GM23338 (cell line): Measurements from ENCODE around the gene PRDM5. TPM values are rescaled to one million over a fixed set of nuclear protein-coding genes. Genes with fewer than 3 reads are reported as not detected.
"Not testable (repeated sequence)": the region's sequence is repeated elsewhere in the genome, so short reads cannot be mapped to it uniquely, and the experiment has no call there.

Source experiments
- ATAC-seq: fragments of 200-7000 bp; cut with Tn5 transposase; 3 replicates; pipeline ENCODE4 v1.9.1; 2020
- DNase-seq: peaks from one replicate; pipeline ENCODE4 v3.0.0-alpha.2; 2015; ENCODE audit warnings: low spot score
- H2AFZ ChIP-seq: fragments of 200-600 bp; sonication (generic); 2 replicates; pipeline ENCODE4 v1.8.0; 2016; ENCODE audit warnings: antibody characterized with exemption, mild to moderate bottlenecking, moderate library complexity
- H3F3A ChIP-seq: fragments of 200-600 bp; sonication (generic); replicated peaks from 2 replicates; pipeline ENCODE4 v1.8.0; 2017; ENCODE audit warnings: antibody characterized with exemption, mixed run types, low read depth
- H3K27ac ChIP-seq: fragments of 200-600 bp; sonication (generic); 2 replicates; pipeline ENCODE4 v1.6.1; 2016; ENCODE audit warnings: low read depth
- H3K27me3 ChIP-seq: fragments of 200-600 bp; sonication (generic); 2 replicates; pipeline ENCODE4 v1.8.0; 2016; ENCODE audit warnings: mild to moderate bottlenecking, mixed run types, moderate library complexity; ENCODE audit not compliant: insufficient read depth
- H3K36me3 ChIP-seq: fragments of 200-600 bp; sonication (generic); 2 replicates; pipeline ENCODE4 v1.8.0; 2016; ENCODE audit warnings: mild to moderate bottlenecking; ENCODE audit not compliant: insufficient read depth
- H3K4me1 ChIP-seq: fragments of 200-600 bp; sonication (generic); 2 replicates; pipeline ENCODE4 v1.8.0; 2016; ENCODE audit warnings: mild to moderate bottlenecking, moderate library complexity; ENCODE audit not compliant: insufficient read depth
- H3K4me2 ChIP-seq: fragments of 200-600 bp; sonication (generic); 2 replicates; pipeline ENCODE4 v1.7.1; 2017; ENCODE audit warnings: mixed run types
- H3K4me3 ChIP-seq: fragments of 200-600 bp; sonication (generic); 2 replicates; pipeline ENCODE4 v1.6.1; 2016; ENCODE audit warnings: mixed run types
- H3K79me2 ChIP-seq: fragments of 200-600 bp; sonication (generic); replicated peaks from 2 replicates; pipeline ENCODE4 v1.8.0; 2017; ENCODE audit warnings: mild to moderate bottlenecking; ENCODE audit not compliant: insufficient read depth
- H3K9me2 ChIP-seq: fragments of 200-600 bp; sonication (generic); 2 replicates; pipeline ENCODE4 v1.8.0; 2017; ENCODE audit not compliant: insufficient read depth
- H4K20me1 ChIP-seq: fragments of 200-600 bp; sonication (generic); replicated peaks from 2 replicates; pipeline ENCODE4 v1.8.0; 2017; ENCODE audit warnings: mild to moderate bottlenecking; ENCODE audit not compliant: insufficient read depth
- H3K27ac Mint-ChIP-seq: 2 replicates; pipeline ENCODE4 v1.8.0; 2020; ENCODE audit warnings: inconsistent platforms, mild to moderate bottlenecking, moderate library complexity, mixed read lengths
- H3K27me3 Mint-ChIP-seq: 3 replicates; pipeline ENCODE4 v1.8.0; 2022; ENCODE audit warnings: low read depth, mild to moderate bottlenecking, moderate library complexity, mixed read lengths, inconsistent platforms; ENCODE audit not compliant: insufficient read depth, poor library complexity
- H3K36me3 Mint-ChIP-seq: 3 replicates; pipeline ENCODE4 v1.8.0; 2021; ENCODE audit warnings: low read depth, mild to moderate bottlenecking, inconsistent platforms, moderate library complexity, mixed read lengths
- H3K4me1 Mint-ChIP-seq: 3 replicates; pipeline ENCODE4 v1.8.0; 2020; ENCODE audit warnings: mild to moderate bottlenecking, inconsistent platforms, mixed read lengths
- H3K4me3 Mint-ChIP-seq: 3 replicates; pipeline ENCODE4 v1.8.0; 2021; ENCODE audit warnings: moderate library complexity, mild to moderate bottlenecking, inconsistent platforms, mixed read lengths
- H3K9me3 Mint-ChIP-seq: 3 replicates; pipeline ENCODE4 v1.8.0; 2020; ENCODE audit warnings: moderate library complexity, mild to moderate bottlenecking, inconsistent platforms, mixed read lengths
- ZNF114 ChIP-seq: fragments of 250-450 bp; sonication (Bioruptor Pico); IDR thresholded peaks from 2 replicates; pipeline ENCODE4 v1.5.0; 2020; ENCODE audit warnings: mild to moderate bottlenecking, moderate library complexity
- ZNF462 ChIP-seq: fragments of 250-450 bp; sonication (Bioruptor Pico); IDR thresholded peaks from 2 replicates; pipeline ENCODE4 v1.5.0; 2020; ENCODE audit warnings: mild to moderate bottlenecking, moderate library complexity
- polyA plus RNA-seq: library from polyadenylated mRNA; unstranded; fragments of >200 nt; fragmentation: Nextera tagmentation; extraction: Ambion mirVana; gene quantifications from 2 replicates; pipeline ENCODE4 v1.2.1, GENCODE V29; 2016
- total RNA-seq: library from RNA; depleted of rRNA; stranded (reverse); fragments of >200 nt; shearing (Covaris generic); gene quantifications from 2 replicates; pipeline ENCODE4 v1.2.3, GENCODE V29; 2014

The PRDM5 gene
- total and polyA plus RNA-seq, 2 experiments from 2014 or later: 11.2 to 40.4 TPM

GRCh38 chr4:120750152-120750525 is 172.4 kb downstream of the PRDM5 start (continued):
- TF ChIP-seq ZNF462 (CRISPR knock-in tag): no peak

GRCh38 chr4:120749445-120750151 is 172.9 kb downstream of the PRDM5 start:
- no peaks in the 10 kb centered on the region for H4K20me1 ChIP-seq
- no peak overlapping the region for H3K4me3 ChIP-seq
- DNase-seq (no peak), ATAC-seq (no peak)
- H2AFZ ChIP-seq: no peak overlapping the region
- H3K27ac ChIP-seq: no peak overlapping the region
- Mint-ChIP-seq H3K9me3 (peaks cover 20% of the 10 kb centered on the region), H3K4me3 (no peak overlapping the region), H3K4me1 (peaks cover 6% of the 10 kb centered on the region; the same call in 2 of the 3 replicates), H3K27ac (no peak overlapping the region), H3K27me3 (no peaks in the 10 kb centered on the region), H3K36me3 (peaks cover 44% of the 10 kb centered on the region)
- no peaks in the 10 kb centered on the region for H3K79me2 ChIP-seq
- H3K4me2 ChIP-seq: no peak overlapping the region
- no peaks in the 10 kb centered on the region for H3K27me3 ChIP-seq
- H3F3A ChIP-seq: no peaks in the 10 kb centered on the region
- H3K9me2 ChIP-seq: no peaks in the 10 kb centered on the region
- peaks cover 5% of the 10 kb centered on the region for H3K4me1 ChIP-seq
- no peak for TF ChIP-seq ZNF114 (CRISPR knock-in tag)
- H3K36me3 ChIP-seq: peaks cover 6% of the 10 kb centered on the region

- H3K4me3 ChIP-seq: peak overlapping the region; percentile 44
- H3K79me2 ChIP-seq, H3K36me3 ChIP-seq, H3K9me3 Mint-ChIP-seq, H4K20me1 ChIP-seq, H3K27me3 ChIP-seq, H3K9me2 ChIP-seq, H3K27me3 Mint-ChIP-seq, ATAC-seq, H3F3A ChIP-seq, H3K4me1 ChIP-seq: not testable (repeated sequence)
- 0 out of 2 replicates have a peak overlapping the region, but pooled peaks have one; percentile 11 for H3K27ac ChIP-seq
- H3K27ac Mint-ChIP-seq: peak overlapping the region; percentile 95
- H3K4me1 Mint-ChIP-seq: peaks cover 11% of the 10 kb centered on the region
- peak overlapping the region; percentile 61; the same call in 1 of the 2 replicates for H3K4me2 ChIP-seq
- DNase-seq: peak; percentile 41
- peak overlapping the region; percentile 20; the same call in 1 of the 2 replicates for H2AFZ ChIP-seq
- peak overlapping the region; percentile 52 for H3K4me3 Mint-ChIP-seq
- H3K36me3 Mint-ChIP-seq: peaks cover 14% of the 10 kb centered on the region; the same call in 2 of the 3 replicates
These were observed 180.9 kb downstream of the PRDM5 start for GRCh38 chr4:120741636-120742035.
